Neural cell (in vitro differentiated cells): ENCODE results near the gene SSX2IP.

Experiments used
- CTCF ChIP-seq: fragments of 450-650 bp; IDR thresholded peaks from 2 replicates; pipeline ENCODE4 v1.5.1; 2014; ENCODE audit warnings: antibody characterized with exemption, mild to moderate bottlenecking, moderate library complexity; ENCODE audit not compliant: poor library complexity, severe bottlenecking
- EZH2 ChIP-seq: fragments of 200-600, 300-800 bp; shearing (Covaris generic), sonication (generic); IDR thresholded peaks from 2 replicates; pipeline ENCODE4 v1.6.1; 2014; ENCODE audit warnings: antibody characterized with exemption, low read length, borderline replicate concordance, mild to moderate bottlenecking; ENCODE audit not compliant: insufficient read depth, poor library complexity, severe bottlenecking
- MXI1 ChIP-seq: fragments of 450-650 bp; conservative IDR thresholded peaks from 2 replicates; pipeline ENCODE4 v1.6.1; 2014; ENCODE audit warnings: antibody characterized with exemption, mild to moderate bottlenecking; ENCODE audit not compliant: poor library complexity, severe bottlenecking
- POLR2AphosphoS5 ChIP-seq: IDR thresholded peaks from 2 replicates; pipeline ENCODE4 v1.6.1; 2012
- SMC3 ChIP-seq: fragments of 450-650 bp; conservative IDR thresholded peaks from 2 replicates; pipeline ENCODE4 v1.6.1; 2014; ENCODE audit warnings: antibody characterized with exemption, mild to moderate bottlenecking, moderate library complexity; ENCODE audit not compliant: poor library complexity
- TAF1 ChIP-seq: IDR thresholded peaks from 2 replicates; pipeline ENCODE4 v1.6.1; 2012; ENCODE audit warnings: low read depth

DNA sequence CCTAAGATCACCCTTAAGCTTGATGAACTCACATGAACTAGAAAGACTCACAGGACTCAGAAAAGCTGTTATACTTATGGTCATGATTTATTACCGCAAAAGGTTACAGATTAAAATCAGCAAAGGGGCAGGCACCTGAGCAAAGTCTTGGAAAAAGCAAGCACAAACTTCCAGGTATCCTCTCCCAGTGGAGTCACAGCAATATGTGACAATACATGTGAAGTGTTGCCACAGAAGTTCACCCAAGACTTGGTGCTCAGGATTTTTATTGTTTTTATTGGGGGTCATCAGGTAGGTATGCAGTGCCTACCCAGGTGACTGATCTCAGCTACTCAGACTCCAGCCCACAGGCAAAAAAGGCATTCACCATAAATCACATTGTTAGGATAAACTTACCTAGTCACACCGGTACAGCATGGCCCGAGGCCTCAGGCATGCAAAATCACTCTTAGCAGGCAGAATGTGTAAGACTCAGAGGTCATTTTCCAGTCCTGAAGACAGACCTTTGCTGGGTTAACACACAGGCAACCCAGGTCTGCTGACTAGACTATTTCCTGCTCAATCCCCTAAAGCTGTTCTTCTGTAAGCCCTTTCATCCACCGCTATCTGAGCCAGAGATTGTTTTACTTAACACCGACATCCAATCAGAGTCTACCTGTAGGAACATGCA is 55.6 kb downstream of the SSX2IP start:
- no peak for TF ChIP-seq CTCF
- no peak for TF ChIP-seq SMC3
- no peak for TF ChIP-seq POLR2AphosphoS5
- no peak for TF ChIP-seq MXI1
- TF ChIP-seq EZH2, result no peak
- no peak for TF ChIP-seq TAF1
